Endodermal cell (in vitro differentiated cells): ENCODE results near the gene HMGA1. TPM values are rescaled to one million over a fixed set of nuclear protein-coding genes. Genes with fewer than 3 reads are reported as not detected.

Source experiments
- DNase-seq: peaks from one replicate; pipeline ENCODE4 v3.0.0-alpha.2; 2017
- H3K27ac ChIP-seq: 2 replicates; pipeline ENCODE4 v1.5.1; 2013; ENCODE audit warnings: mild to moderate bottlenecking, low read depth, low read length, moderate library complexity
- H3K27me3 ChIP-seq: 2 replicates; pipeline ENCODE4 v1.6.1; 2013; ENCODE audit warnings: mild to moderate bottlenecking, low read length, moderate library complexity; ENCODE audit not compliant: insufficient read depth, control insufficient read depth, poor library complexity, severe bottlenecking
- H3K36me3 ChIP-seq: 2 replicates; pipeline ENCODE4 v1.7.0; 2013; ENCODE audit warnings: mild to moderate bottlenecking, low read length, moderate library complexity; ENCODE audit not compliant: control insufficient read depth, insufficient read depth
- H3K4me1 ChIP-seq: one replicate; pipeline ENCODE4 v1.7.0; 2013; ENCODE audit warnings: low read length; ENCODE audit not compliant: control insufficient read depth, insufficient read depth
- H3K4me3 ChIP-seq: 2 replicates; pipeline ENCODE4 v1.5.1; 2013; ENCODE audit warnings: mild to moderate bottlenecking, low read length, moderate library complexity
- H3K9ac ChIP-seq: 2 replicates; pipeline ENCODE4 v1.6.1; 2013; ENCODE audit warnings: mild to moderate bottlenecking, low read length, moderate library complexity; ENCODE audit not compliant: poor library complexity, severe bottlenecking; ENCODE audit errors: extremely low read depth
- H3K9me3 ChIP-seq: 2 replicates; pipeline ENCODE4 v1.6.1; 2013; ENCODE audit warnings: mild to moderate bottlenecking, low read length, moderate library complexity; ENCODE audit not compliant: control insufficient read depth
- H3K27ac Mint-ChIP-seq: 2 replicates; pipeline ENCODE4 v1.8.0; 2020; ENCODE audit warnings: mixed read lengths
- H3K27me3 Mint-ChIP-seq: 2 replicates; pipeline ENCODE4 v1.8.0; 2021; ENCODE audit warnings: mild to moderate bottlenecking, mixed read lengths; ENCODE audit not compliant: insufficient read depth
- H3K36me3 Mint-ChIP-seq: 2 replicates; pipeline ENCODE4 v1.8.0; 2020; ENCODE audit warnings: low read depth, mixed read lengths
- H3K4me1 Mint-ChIP-seq: 2 replicates; pipeline ENCODE4 v1.8.0; 2020; ENCODE audit warnings: mixed read lengths
- H3K4me3 Mint-ChIP-seq: 2 replicates; pipeline ENCODE4 v1.8.0; 2020; ENCODE audit warnings: mild to moderate bottlenecking, moderate library complexity, mixed read lengths
- H3K9me3 Mint-ChIP-seq: 2 replicates; pipeline ENCODE4 v1.8.0; 2020; ENCODE audit warnings: mild to moderate bottlenecking, mixed read lengths
- CTCF ChIP-seq: fragments of 200-600 bp; sonication (generic); conservative IDR thresholded peaks from 2 replicates; pipeline ENCODE4 v1.5.0; 2021; ENCODE audit warnings: antibody characterized with exemption, mild to moderate bottlenecking
- WGBS, 2 experiments: methylation state at CpG; one replicate each; pipeline versions ENCODE4 v1.1.5 to v1.1.7; 2013; ENCODE audit warnings: missing lambda C conversion rate in 2 of 2, mixed read lengths in 1 of 2; ENCODE audit not compliant: insufficient coverage in 1 of 2, insufficient read length in 1 of 2; 5-methylcytosine and 5-hydroxymethylcytosine counted together
- total RNA-seq, 2 donors: library from RNA; stranded (reverse); fragmentation: NEBNext Ultra II Directional in 1 of 2; extraction: Animal tissue kit (Norgen Biotek cat#: 25700) in 1 of 2; gene quantifications; 2 replicates in 1 of 2; 3 replicates in 1 of 2; pipeline ENCODE4 v1.2.1, GENCODE V29; 2021

The HMGA1 gene
- total RNA-seq, 2 donors from 2014 or later = 1,306 to 1,595 TPM

GRCh38 chr6:34205466-34205865, 31.2 kb upstream of the HMGA1 start:
- TF ChIP-seq CTCF = no peak
- Histone ChIP-seq H3K27ac (no peak overlapping the region), H3K9me3 (no peaks in the 10 kb centered on the region), H3K9ac (no peak overlapping the region), H3K36me3 (no peaks in the 10 kb centered on the region), H3K4me3 (no peak overlapping the region), H3K4me1 (peaks cover 4% of the 10 kb centered on the region), H3K27me3 (no peaks in the 10 kb centered on the region)
- Mint-ChIP-seq H3K27ac (no peak overlapping the region), H3K4me3 (no peak overlapping the region), H3K4me1 (peaks cover 15% of the 10 kb centered on the region), H3K9me3 (no peaks in the 10 kb centered on the region), H3K36me3 (no peaks in the 10 kb centered on the region), H3K27me3 (no peaks in the 10 kb centered on the region)
- WGBS, 2 experiments = 90 to 91% methylated on average over 3 of the region's 3 CpGs
- peak; percentile 48 for DNase-seq

DNA sequence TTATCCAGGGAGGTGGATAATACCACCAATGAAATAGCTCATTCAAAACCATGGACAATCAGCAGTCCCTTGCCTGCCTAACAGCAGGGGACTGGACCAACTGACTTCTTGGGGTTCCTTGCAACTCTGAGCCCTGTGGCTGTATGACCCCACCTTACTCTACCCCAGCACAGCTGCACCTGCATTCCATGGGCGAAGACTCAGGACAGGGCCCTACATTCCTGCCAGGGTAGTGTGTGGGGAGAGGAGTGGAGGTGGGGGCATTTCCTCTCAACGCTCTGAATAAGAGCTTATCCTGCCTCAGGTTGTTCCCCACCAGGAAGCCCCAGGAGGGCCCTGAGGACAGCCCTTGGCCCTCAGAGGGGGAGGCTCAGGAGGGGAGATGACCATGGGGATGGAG, 30.8 kb upstream of the HMGA1 start:
- peak; percentile 55 for DNase-seq
- H3K27ac Mint-ChIP-seq = no peak overlapping the region
- TF ChIP-seq CTCF = no peak

DNA sequence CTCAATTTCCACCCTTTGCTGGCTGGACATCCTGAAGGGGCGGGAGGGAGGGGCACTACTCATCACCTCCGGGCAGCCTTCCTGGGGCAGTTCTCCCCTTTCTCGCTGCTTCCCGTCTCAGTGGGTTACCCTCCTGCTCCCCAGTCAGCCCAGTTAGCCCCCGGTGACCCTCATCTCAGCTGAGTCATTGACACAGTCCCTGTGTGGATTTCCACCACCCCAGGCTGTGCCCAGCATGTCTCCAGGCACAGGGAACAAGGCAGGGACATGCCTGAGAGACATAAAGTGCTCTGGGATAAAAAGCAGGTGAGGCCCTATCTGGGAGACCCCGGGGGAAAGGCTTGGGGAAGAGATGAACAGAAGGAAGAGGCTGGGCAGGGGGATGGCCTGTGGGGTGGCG, 29.9 kb upstream of the HMGA1 start:
- H3K4me3 Mint-ChIP-seq = no peak overlapping the region
- Histone ChIP-seq H3K36me3 (no peaks in the 10 kb centered on the region), H3K4me1 (peaks cover 4% of the 10 kb centered on the region), H3K9me3 (no peaks in the 10 kb centered on the region), H3K27ac (no peak overlapping the region), H3K27me3 (no peaks in the 10 kb centered on the region), H3K9ac (no peak overlapping the region), H3K4me3 (no peak overlapping the region)
- WGBS, 2 experiments = 75 to 77% methylated on average over 6 to 7 of the region's 7 CpGs
- TF ChIP-seq CTCF = no peak
- no peaks in the 10 kb centered on the region for H3K36me3 Mint-ChIP-seq
- DNase-seq = peak; percentile 52
- H3K27me3 Mint-ChIP-seq = no peaks in the 10 kb centered on the region
- no peaks in the 10 kb centered on the region for H3K9me3 Mint-ChIP-seq
- peaks cover 15% of the 10 kb centered on the region for H3K4me1 Mint-ChIP-seq
- H3K27ac Mint-ChIP-seq = no peak overlapping the region

More for the DNA sequence above, 30.8 kb upstream of the HMGA1 start:
- H3K36me3 ChIP-seq = no peaks in the 10 kb centered on the region
- no peaks in the 10 kb centered on the region for H3K9me3 Mint-ChIP-seq
- H3K4me1 Mint-ChIP-seq = peaks cover 15% of the 10 kb centered on the region
- peaks cover 4% of the 10 kb centered on the region for H3K4me1 ChIP-seq
- no peak overlapping the region for H3K9ac ChIP-seq
- no peaks in the 10 kb centered on the region for H3K27me3 Mint-ChIP-seq
- H3K4me3 ChIP-seq = no peak overlapping the region
- H3K4me3 Mint-ChIP-seq = no peak overlapping the region
- H3K27ac ChIP-seq = no peak overlapping the region
- H3K36me3 Mint-ChIP-seq = no peaks in the 10 kb centered on the region
- no peaks in the 10 kb centered on the region for H3K9me3 ChIP-seq
- 85% methylated on average over 2 of the region's 2 CpGs; no CpG with 5 or more reads in 1 of the 2 experiments for WGBS, 2 experiments
- H3K27me3 ChIP-seq = no peaks in the 10 kb centered on the region
